Astrocyte of the cerebellum (primary cell): ENCODE results near the gene OSMR.

Experiments
- DNase-seq: peaks from one replicate; pipeline ENCODE4 v3.0.0-alpha.2; 2011; ENCODE audit warnings: low read depth
- H3K4me3 ChIP-seq: 2 replicates; pipeline ENCODE4 v1.5.1; 2011; ENCODE audit warnings: mild to moderate bottlenecking, low read depth, low read length, moderate library complexity
- CTCF ChIP-seq: IDR thresholded peaks from 2 replicates; pipeline ENCODE4 v1.5.1; 2012; ENCODE audit warnings: low read length, low read depth, moderate library complexity, mild to moderate bottlenecking; ENCODE audit errors: missing control alignments
- in situ Hi-C: cut with HindIII; loops from 2 replicates; pipeline ENCODE4 v1.10.0; 2017; ENCODE audit warnings: low sequenced_read_pairs

Gene OSMR

DNA sequence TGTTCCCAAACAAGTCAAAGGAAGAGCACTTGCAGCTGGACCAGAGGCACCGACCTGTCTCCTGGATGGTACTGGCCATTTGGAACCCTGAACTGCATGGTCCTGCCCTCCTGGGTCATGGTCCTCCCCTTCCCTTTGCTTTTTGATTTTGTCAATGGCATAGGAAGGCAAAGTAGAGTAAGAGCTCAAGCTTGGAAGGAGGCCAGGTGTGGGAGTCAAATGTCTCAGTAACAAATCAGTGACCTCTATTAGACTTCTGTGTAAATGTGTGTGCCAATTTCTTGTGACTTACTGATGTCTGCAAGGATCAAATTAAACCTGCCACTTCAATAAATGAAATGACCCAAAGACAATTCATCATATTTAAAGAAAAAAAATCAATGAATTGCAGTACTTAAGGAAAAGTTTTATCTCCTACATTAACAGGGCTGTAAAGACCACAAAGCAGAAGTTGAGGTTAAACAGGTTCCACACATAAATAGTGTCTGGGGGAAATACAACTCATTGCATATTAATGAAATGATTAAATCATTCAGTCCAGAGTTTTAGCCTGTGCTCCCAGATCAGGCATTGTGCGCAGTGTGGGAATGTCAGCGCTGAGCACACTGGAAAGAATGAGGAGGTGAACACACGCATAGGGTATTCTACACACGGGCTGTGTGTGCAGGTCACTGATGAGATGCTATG, 32.7 kb downstream of the OSMR start:
- DNase-seq = no peak
- no peak for TF ChIP-seq CTCF
- in situ Hi-C loops = no loop called here
- H3K4me3 ChIP-seq = no peak overlapping the region

- in situ Hi-C loops = no loop called here
- H3K4me3 ChIP-seq = no peak overlapping the region
- DNase-seq = no peak
- no peak for TF ChIP-seq CTCF
Measured at GRCh38 chr5:38879078-38879460, 33.3 kb downstream of the OSMR start.

GRCh38 chr5:38883842-38884241, 38.0 kb downstream of the OSMR start:
- no peak overlapping the region for H3K4me3 ChIP-seq
- in situ Hi-C loops = no loop called here
- TF ChIP-seq CTCF = no peak
- no peak for DNase-seq

DNA sequence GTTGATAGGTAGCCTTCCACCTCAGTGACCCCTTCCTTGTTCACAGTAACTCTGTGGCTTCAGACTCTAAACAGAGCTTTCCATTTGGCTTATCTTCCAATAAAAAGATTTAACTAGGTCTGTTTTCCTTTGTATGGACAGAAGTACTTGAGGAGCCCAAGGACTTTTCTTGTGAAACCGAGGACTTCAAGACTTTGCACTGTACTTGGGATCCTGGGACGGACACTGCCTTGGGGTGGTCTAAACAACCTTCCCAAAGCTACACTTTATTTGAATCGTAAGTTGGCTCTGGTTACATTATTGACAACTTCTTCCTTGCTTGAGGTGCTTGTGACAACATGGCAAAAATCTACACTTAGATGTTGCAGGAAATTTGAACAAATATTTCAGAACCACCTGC, 39.4 kb downstream of the OSMR start:
- no peak overlapping the region for H3K4me3 ChIP-seq
- no peak for DNase-seq
- TF ChIP-seq CTCF = no peak
- in situ Hi-C loops = no loop called here

DNA sequence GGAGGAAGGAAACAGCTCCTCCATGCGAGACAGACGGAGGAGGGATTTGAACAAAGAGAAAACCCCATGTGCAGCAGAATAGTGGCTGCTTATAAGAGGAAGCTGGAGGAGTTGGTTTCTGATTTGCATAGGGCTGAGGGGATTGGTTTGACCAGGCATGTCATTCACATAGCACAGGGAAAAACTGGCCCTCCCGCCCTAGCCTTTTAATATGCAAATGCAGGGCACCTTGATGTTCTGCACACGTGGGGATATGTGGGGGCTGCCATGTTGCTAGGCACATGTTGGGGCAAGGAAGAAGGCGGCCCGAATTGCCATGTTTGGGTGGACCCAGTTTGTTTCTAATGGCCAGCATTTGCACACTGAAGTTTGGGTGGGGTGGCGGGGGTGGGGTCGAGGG, 42.2 kb downstream of the OSMR start:
- no peak overlapping the region for H3K4me3 ChIP-seq
- in situ Hi-C loops = no loop called here
- no peak for TF ChIP-seq CTCF
- DNase-seq = no peak

GRCh38 chr5:38889424-38889823, 43.6 kb downstream of the OSMR start:
- no peak overlapping the region for H3K4me3 ChIP-seq
- TF ChIP-seq CTCF = no peak
- in situ Hi-C loops = no loop called here
- no peak for DNase-seq

- no peak for TF ChIP-seq CTCF
- in situ Hi-C loops = no loop called here
- no peak for DNase-seq
- H3K4me3 ChIP-seq = no peak overlapping the region
Measured at GRCh38 chr5:38891563-38891962, 45.8 kb downstream of the OSMR start.
